Right renal cortex interstitium (tissue), 3 donors: Measurements from ENCODE around the gene GPR89A. TPM values are rescaled to one million over a fixed set of nuclear protein-coding genes. Genes with fewer than 3 reads are reported as not detected.
"Not testable (repeated sequence)": the region's sequence is repeated elsewhere in the genome, so short reads cannot be mapped to it uniquely, and the experiment has no call there.

ENCODE experiments used
- DNase-seq, 3 donors: peaks; one replicate each; pipeline ENCODE4 v3.0.0-alpha.2; 2013; ENCODE audit warnings: low read depth in 3 of 3, low spot score in 2 of 3
- polyA plus RNA-seq, 3 donors: library from polyadenylated mRNA; unstranded; fragments of 120-200 nt; gene quantifications; one replicate each; pipeline ENCODE4 v1.2.1, GENCODE V29; 2013; ENCODE audit not compliant: insufficient read length in 3 of 3

GPR89A gene
- polyA plus RNA-seq, 3 donors = 38.5 to 53.0 (median 45.1) TPM

- no peak for DNase-seq
Measured at GRCh38 chr1:145716641-145717345, 109.0 kb downstream of the GPR89A start.

GRCh38 chr1:145717833-145718232 is 110.0 kb downstream of the GPR89A start:
- no peak for DNase-seq

DNA sequence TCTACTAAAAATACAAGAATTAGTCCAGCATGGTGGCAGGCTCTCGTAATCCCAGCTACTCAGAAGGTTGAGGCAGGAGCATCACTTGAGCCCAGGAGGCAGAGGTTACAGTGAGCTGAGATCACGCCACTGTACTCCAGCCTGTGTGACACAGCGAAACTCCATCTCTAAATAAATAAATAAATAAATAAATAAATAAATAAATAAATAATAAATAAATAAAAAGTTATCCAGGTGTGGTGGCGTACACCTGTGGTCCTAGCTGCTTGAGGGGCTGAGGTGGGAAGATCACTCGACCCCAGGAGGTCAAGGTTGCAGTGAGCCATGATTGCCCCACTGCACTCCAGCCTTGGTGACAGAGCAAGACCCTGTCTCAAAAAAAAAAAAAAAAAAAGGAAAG is 110.7 kb downstream of the GPR89A start:
- DNase-seq = not testable (repeated sequence)

GRCh38 chr1:145719230-145720079 is 111.7 kb downstream of the GPR89A start, which contains the start of gene CD160:
CD160 (plus strand) TSS chr1:145719499; CDS start chr1:145728328, 8,829 bp downstream.
- no peak for DNase-seq

Other genes starting within 250 kb of the GPR89A start
- gene NBPF20, start 182.4 kb upstream of the GPR89A start, polyA plus RNA-seq = 1 to 10 TPM; 1.3 to 3.0 (median 2.0) TPM
- gene PDZK1, start 99.4 kb downstream of the GPR89A start, polyA plus RNA-seq = 100 to 1,000 TPM; 158 to 219 (median 210) TPM
- gene CD160, start 111.5 kb downstream of the GPR89A start, polyA plus RNA-seq = 1 to 10 TPM in 1 of 3 donors, under 1 TPM in 2; 0.79 to 1.2 (median 0.94) TPM
- gene RNF115, start 216.1 kb downstream of the GPR89A start, polyA plus RNA-seq = 10 to 100 TPM; 14.0 to 15.5 (median 14.8) TPM
- 10 to 100 TPM; 34.4 to 39.1 (median 37.7) TPM for gene POLR3C, start 216.2 kb downstream of the GPR89A start, polyA plus RNA-seq
- gene NUDT17, start 237.6 kb downstream of the GPR89A start, polyA plus RNA-seq = 1 to 10 TPM; 5.4 to 7.2 (median 5.4) TPM